Measurements from ENCODE around the gene CHN2. TPM values are rescaled to one million over a fixed set of nuclear protein-coding genes. Genes with fewer than 3 reads are reported as not detected.

The CHN2 gene
- total RNA-seq, 4 donors from 2014 or later: 8.0 to 9.8 (median 8.9) TPM

- Histone ChIP-seq H3K4me3 (no peak overlapping the region), H3K4me1 (peaks cover 0 to 3% (median 0%) of the 10 kb centered on the region in 4 donors), H3K27me3 (no peaks in the 10 kb centered on the region), H3K27ac (replicated peaks in 1 of 4) (no peak overlapping the region), H3K9me3 (no peaks in the 10 kb centered on the region), H3K36me3 (no peaks in the 10 kb centered on the region)
- WGBS: 94% methylated on average over 6 of the region's 6 CpGs
- TF ChIP-seq CTCF (IDR thresholded peaks at IDR 0.05) (no peak), POLR2AphosphoS5 (IDR thresholded peaks at IDR 0.05) (no peak)
- intact Hi-C loops (cut with DNase I): no loop called here
- no peak for DNase-seq (ENCODE audit: extremely low spot score)
These were observed 83.1 kb downstream of the CHN2 start for GRCh38 chr7:29277436-29278215.

GRCh38 chr7:29278337-29279069 lies 83.9 kb downstream of the CHN2 start:
- no peak for DNase-seq (ENCODE audit: extremely low spot score)
- no peak overlapping the region for H3K4me3 ChIP-seq
- H3K27ac ChIP-seq (replicated peaks in 1 of 4): no peak overlapping the region
- H3K4me1 ChIP-seq: peaks cover 0 to 3% (median 0%) of the 10 kb centered on the region in 4 donors
- no peaks in the 10 kb centered on the region for H3K9me3 ChIP-seq
- no peak for TF ChIP-seq POLR2AphosphoS5 (IDR thresholded peaks at IDR 0.05)
- no peak for TF ChIP-seq CTCF (IDR thresholded peaks at IDR 0.05)
- no peak for TF ChIP-seq EP300 (IDR thresholded peaks at IDR 0.05)
- TF ChIP-seq POLR2A (IDR thresholded peaks at IDR 0.05; ENCODE audit: low read depth): no peak
- 68% methylated on average over 9 of the region's 9 CpGs for WGBS
- no peaks in the 10 kb centered on the region for H3K36me3 ChIP-seq
- intact Hi-C loops (cut with DNase I): no loop called here
- no peaks in the 10 kb centered on the region for H3K27me3 ChIP-seq

GRCh38 chr7:29281782-29282541 lies 87.4 kb downstream of the CHN2 start:
- no peak for TF ChIP-seq POLR2AphosphoS5 (IDR thresholded peaks at IDR 0.05)
- TF ChIP-seq EP300 (IDR thresholded peaks at IDR 0.05): no peak
- TF ChIP-seq CTCF (IDR thresholded peaks at IDR 0.05): no peak
- TF ChIP-seq POLR2A (IDR thresholded peaks at IDR 0.05; ENCODE audit: low read depth): no peak
- H3K27ac ChIP-seq (replicated peaks in 1 of 4): no peak overlapping the region
- no peaks in the 10 kb centered on the region for H3K27me3 ChIP-seq
- DNase-seq (ENCODE audit: extremely low spot score): no peak
- 49% methylated on average over 12 of the region's 12 CpGs for WGBS
- H3K4me1 ChIP-seq: peaks cover 0 to 3% (median 0%) of the 10 kb centered on the region in 4 donors
- intact Hi-C loops (cut with DNase I): no loop called here
- no peaks in the 10 kb centered on the region for H3K9me3 ChIP-seq
- no peak overlapping the region for H3K4me3 ChIP-seq
- no peaks in the 10 kb centered on the region for H3K36me3 ChIP-seq

GRCh38 chr7:29282819-29283414 lies 88.3 kb downstream of the CHN2 start:
- TF ChIP-seq POLR2A (IDR thresholded peaks at IDR 0.05; ENCODE audit: low read depth): no peak
- no peak for TF ChIP-seq EP300 (IDR thresholded peaks at IDR 0.05)
- no peak for TF ChIP-seq POLR2AphosphoS5 (IDR thresholded peaks at IDR 0.05)
- TF ChIP-seq CTCF (IDR thresholded peaks at IDR 0.05): no peak
- no peaks in the 10 kb centered on the region for H3K27me3 ChIP-seq
- WGBS: 75% methylated on average over 12 of the region's 13 CpGs
- no peak for DNase-seq (ENCODE audit: extremely low spot score)
- no peak overlapping the region for H3K4me3 ChIP-seq
- peaks cover 0 to 3% (median 0%) of the 10 kb centered on the region in 4 donors for H3K4me1 ChIP-seq
- H3K27ac ChIP-seq (replicated peaks in 1 of 4): no peak overlapping the region
- no peaks in the 10 kb centered on the region for H3K9me3 ChIP-seq
- intact Hi-C loops (cut with DNase I): no loop called here
- no peaks in the 10 kb centered on the region for H3K36me3 ChIP-seq
